Measurements from ENCODE around the gene MRPL42. TPM values are rescaled to one million over a fixed set of nuclear protein-coding genes. Genes with fewer than 3 reads are reported as not detected.

MRPL42 gene
- total RNA-seq, 1 experiment from 2014 or later: 108 TPM

DNA sequence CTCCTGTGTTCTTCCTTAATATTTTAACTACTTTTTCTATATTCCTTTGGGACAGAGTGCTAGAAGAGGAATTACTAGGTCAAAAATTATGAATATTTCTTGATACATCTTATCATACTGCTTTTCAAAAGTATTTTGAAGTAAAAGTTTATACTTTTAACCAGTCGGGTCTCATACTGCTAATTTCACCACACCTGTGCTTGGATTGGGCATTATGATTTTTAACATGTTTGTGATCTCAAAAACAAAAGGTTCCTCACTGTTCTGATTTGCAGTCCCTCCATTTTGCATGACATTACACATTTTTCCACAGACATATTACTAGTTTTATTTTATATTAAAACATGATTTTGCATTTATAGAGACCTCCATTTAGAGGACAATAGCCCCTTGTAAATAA lies 32.9 kb downstream of the MRPL42 start:
- TF ChIP-seq, protein P1, sequence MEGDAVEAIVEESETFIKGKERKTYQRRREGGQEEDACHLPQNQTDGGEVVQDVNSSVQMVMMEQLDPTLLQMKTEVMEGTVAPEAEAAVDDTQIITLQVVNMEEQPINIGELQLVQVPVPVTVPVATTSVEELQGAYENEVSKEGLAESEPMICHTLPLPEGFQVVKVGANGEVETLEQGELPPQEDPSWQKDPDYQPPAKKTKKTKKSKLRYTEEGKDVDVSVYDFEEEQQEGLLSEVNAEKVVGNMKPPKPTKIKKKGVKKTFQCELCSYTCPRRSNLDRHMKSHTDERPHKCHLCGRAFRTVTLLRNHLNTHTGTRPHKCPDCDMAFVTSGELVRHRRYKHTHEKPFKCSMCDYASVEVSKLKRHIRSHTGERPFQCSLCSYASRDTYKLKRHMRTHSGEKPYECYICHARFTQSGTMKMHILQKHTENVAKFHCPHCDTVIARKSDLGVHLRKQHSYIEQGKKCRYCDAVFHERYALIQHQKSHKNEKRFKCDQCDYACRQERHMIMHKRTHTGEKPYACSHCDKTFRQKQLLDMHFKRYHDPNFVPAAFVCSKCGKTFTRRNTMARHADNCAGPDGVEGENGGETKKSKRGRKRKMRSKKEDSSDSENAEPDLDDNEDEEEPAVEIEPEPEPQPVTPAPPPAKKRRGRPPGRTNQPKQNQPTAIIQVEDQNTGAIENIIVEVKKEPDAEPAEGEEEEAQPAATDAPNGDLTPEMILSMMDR (conservative IDR thresholded peaks at IDR 0.05): no peak
- no peak overlapping the region for H3K4me3 Mint-ChIP-seq
- H3K56ac ChIP-seq (ENCODE audit: insufficient read length, low read depth, low read length): no peak overlapping the region

More for the DNA sequence above, 32.9 kb downstream of the MRPL42 start:
- no peak overlapping the region for H3K4ac ChIP-seq (ENCODE audit: low read depth, low read length)
- H2BK15ac ChIP-seq (ENCODE audit: low read depth, low read length): no peak overlapping the region
- H4K20me1 ChIP-seq (ENCODE audit: control insufficient read depth, insufficient read depth, insufficient read length): no peaks in the 10 kb centered on the region
- no peak overlapping the region for H3T11ph ChIP-seq (ENCODE audit: low read length)
- H2BK5ac ChIP-seq (ENCODE audit: insufficient read length, low read length): no peak overlapping the region
- no peak overlapping the region for H3K27ac ChIP-seq (ENCODE audit: insufficient read length, low read depth, low read length)
- Mint-ChIP-seq H3K36me3 (ENCODE audit: insufficient read depth in 1 of 3, low read depth in 3 of 3) (peaks cover 15 to 40% (median 38%) of the 10 kb centered on the region in 3 experiments), H3K4me1 (peaks cover 0 to 3% of the 10 kb centered on the region in 2 experiments; a peak in 1 of 4 replicates), H3K9me3 (no peaks in the 10 kb centered on the region), H3K27me3 (ENCODE audit: low read depth) (no peaks in the 10 kb centered on the region), H3K27ac (no peak overlapping the region)
- H3K27me3 ChIP-seq (ENCODE audit: insufficient read depth, low read length): no peaks in the 10 kb centered on the region
- no peak overlapping the region for H3K9ac ChIP-seq (ENCODE audit: extremely low read depth, insufficient read length, low read length)
- no peak overlapping the region for H4K91ac ChIP-seq (ENCODE audit: insufficient read length, low read depth, low read length)
- no CpG with 5 or more reads among the region's 1 CpG for WGBS (ENCODE audit: extremely low coverage, insufficient read length, low lambda C conversion rate)
- no peak overlapping the region for H2AK5ac ChIP-seq (ENCODE audit: insufficient read length, low read length)
- no peak overlapping the region for H3K14ac ChIP-seq (ENCODE audit: insufficient read depth, low read length)
- no peak overlapping the region for H2BK120ac ChIP-seq (ENCODE audit: low read depth, low read length, poor library complexity, severe bottlenecking)
- no peak overlapping the region for H2AFZ ChIP-seq (ENCODE audit: low read length)
- H2BK12ac ChIP-seq (ENCODE audit: insufficient read length, low read depth, low read length): no peak overlapping the region
- no peaks in the 10 kb centered on the region for H3K79me1 ChIP-seq (ENCODE audit: insufficient read depth, low read depth, low read length, poor library complexity, severe bottlenecking)
- no peaks in the 10 kb centered on the region for H3K9me3 ChIP-seq (ENCODE audit: control insufficient read depth, low read depth, low read length)
- H3K23me2 ChIP-seq (ENCODE audit: insufficient read length, low read depth, low read length, poor library complexity, severe bottlenecking): no peaks in the 10 kb centered on the region
- H3K4me1 ChIP-seq (ENCODE audit: insufficient read depth, low read length): no peaks in the 10 kb centered on the region
- no peak overlapping the region for H3K4me2 ChIP-seq (ENCODE audit: insufficient read depth, insufficient read length, low read length)
- no peaks in the 10 kb centered on the region for H3K79me2 ChIP-seq (ENCODE audit: insufficient read depth, low read length)
- DNase-seq: no peak
- no peak overlapping the region for H4K8ac ChIP-seq (replicated peaks; ENCODE audit: insufficient read length, low read depth, low read length)
- no peak overlapping the region for H3K23ac ChIP-seq (ENCODE audit: insufficient read length, low read depth, low read length)
- H4K5ac ChIP-seq (ENCODE audit: insufficient read length, low read depth, low read length): no peak overlapping the region
- no peak overlapping the region for H2BK20ac ChIP-seq (ENCODE audit: low read depth, low read length, poor library complexity, severe bottlenecking)
- H3K18ac ChIP-seq (ENCODE audit: insufficient read length, low read depth, low read length): no peak overlapping the region

Measured in H9 (cell line).